Kidney epithelial cell (primary cell): ENCODE results near the gene SLC6A11. TPM values are rescaled to one million over a fixed set of nuclear protein-coding genes. Genes with fewer than 3 reads are reported as not detected.
A peak's percentile ranks its signal among the peaks of the same experiment; 100 is the strongest.

Source experiments
- DNase-seq: peaks from one replicate; pipeline ENCODE4 v3.0.0-alpha.2; 2010; ENCODE audit warnings: low read depth
- H3K27me3 ChIP-seq: 2 replicates; pipeline ENCODE4 v1.6.0; 2011; ENCODE audit warnings: low read length; ENCODE audit not compliant: control insufficient read depth, insufficient read depth
- H3K36me3 ChIP-seq: 2 replicates; pipeline ENCODE4 v1.5.1; 2011; ENCODE audit warnings: low read length; ENCODE audit not compliant: control insufficient read depth, insufficient read depth
- H3K4me3 ChIP-seq: 2 replicates; pipeline ENCODE4 v1.5.1; 2011; ENCODE audit warnings: low read depth, mild to moderate bottlenecking, control low read depth, low read length
- CTCF ChIP-seq: IDR thresholded peaks from 2 replicates; pipeline ENCODE4 v1.5.1; 2011; ENCODE audit warnings: mild to moderate bottlenecking, moderate library complexity, low read length, control low read depth, inconsistent platforms; ENCODE audit not compliant: insufficient read depth, poor library complexity, severe bottlenecking
- total RNA-seq: library from RNA; depleted of rRNA; stranded (reverse); fragments of >200 nt; gene quantifications from 2 replicates; pipeline ENCODE4 v1.2.3, GENCODE V29; 2015

The SLC6A11 gene
- total RNA-seq, 1 donor from 2014 or later, result 0.04 TPM

GRCh38 chr3:10882851-10883250 is 66.8 kb downstream of the SLC6A11 start:
- no peak overlapping the region for H3K4me3 ChIP-seq
- H3K36me3 ChIP-seq, result no peaks in the 10 kb centered on the region
- no peaks in the 10 kb centered on the region for H3K27me3 ChIP-seq
- no peak for DNase-seq
- no peak for TF ChIP-seq CTCF

- no peaks in the 10 kb centered on the region for H3K27me3 ChIP-seq
- H3K36me3 ChIP-seq, result no peaks in the 10 kb centered on the region
- DNase-seq, result no peak
- TF ChIP-seq CTCF, result peak; percentile 31
- no peak overlapping the region for H3K4me3 ChIP-seq
Measured at GRCh38 chr3:10883478-10884234, 67.6 kb downstream of the SLC6A11 start.

GRCh38 chr3:10887015-10887414 is 71.0 kb downstream of the SLC6A11 start:
- no peak for DNase-seq
- Histone ChIP-seq H3K27me3 (no peaks in the 10 kb centered on the region), H3K36me3 (no peaks in the 10 kb centered on the region), H3K4me3 (no peak overlapping the region)
- no peak for TF ChIP-seq CTCF

- Histone ChIP-seq H3K36me3 (no peaks in the 10 kb centered on the region), H3K27me3 (no peaks in the 10 kb centered on the region), H3K4me3 (no peak overlapping the region)
- no peak for DNase-seq
- TF ChIP-seq CTCF, result no peak
Measured at GRCh38 chr3:10888518-10889090, 72.6 kb downstream of the SLC6A11 start.

GRCh38 chr3:10889206-10889960 is 73.4 kb downstream of the SLC6A11 start:
- H3K36me3 ChIP-seq, result no peaks in the 10 kb centered on the region
- H3K27me3 ChIP-seq, result no peaks in the 10 kb centered on the region
- no peak overlapping the region for H3K4me3 ChIP-seq
- DNase-seq, result no peak
- no peak for TF ChIP-seq CTCF
